Fibroblast of lung (primary cell): ENCODE data around the gene ADCY2. TPM values are rescaled to one million over a fixed set of nuclear protein-coding genes. Genes with fewer than 3 reads are reported as not detected.

Source experiments
- DNase-seq, 2 donors: peaks; one replicate each; pipeline versions ENCODE4 v3.0.0 to v3.0.0-alpha.2; 2010; ENCODE audit warnings: low read depth in 2 of 2
- H2AFZ ChIP-seq: 2 replicates; pipeline ENCODE4 v1.5.1; 2012; ENCODE audit warnings: low read length, control low read depth, inconsistent platforms
- H3K27ac ChIP-seq: 2 replicates; pipeline ENCODE4 v1.5.1; 2011; ENCODE audit warnings: low read length, control low read depth; ENCODE audit not compliant: insufficient read depth
- H3K27me3 ChIP-seq: 2 replicates; pipeline ENCODE4 v1.5.1; 2011; ENCODE audit warnings: mild to moderate bottlenecking, low read length; ENCODE audit not compliant: control insufficient read depth, insufficient read depth
- H3K36me3 ChIP-seq: 2 replicates; pipeline ENCODE4 v1.5.1; 2011; ENCODE audit warnings: low read length; ENCODE audit not compliant: control insufficient read depth, insufficient read depth
- H3K4me1 ChIP-seq: 2 replicates; pipeline ENCODE4 v1.5.1; 2011; ENCODE audit warnings: low read length; ENCODE audit not compliant: control insufficient read depth, insufficient read depth; ENCODE audit errors: extremely low read depth
- H3K4me2 ChIP-seq: 2 replicates; pipeline ENCODE4 v1.5.1; 2011; ENCODE audit warnings: low read length, control low read depth; ENCODE audit not compliant: insufficient read depth; ENCODE audit errors: extremely low read depth
- H3K4me3 ChIP-seq, 4 experiments: fragments of 200-600 bp in 1 of 4; sonication (generic) in 1 of 4; replicated peaks in 1 of 4; 2 replicates each; pipeline ENCODE4 v1.5.1; 2011 to 2016; ENCODE audit warnings: low read length in 4 of 4, low read depth in 3 of 4, mild to moderate bottlenecking in 3 of 4, control low read depth in 2 of 4, inconsistent platforms in 1 of 4, mixed read lengths in 1 of 4; ENCODE audit not compliant: insufficient read depth in 1 of 4; ENCODE audit errors: control extremely low read depth in 1 of 4
- H3K79me2 ChIP-seq: 2 replicates; pipeline ENCODE4 v1.5.1; 2012; ENCODE audit warnings: mild to moderate bottlenecking, low read length, inconsistent platforms; ENCODE audit not compliant: control insufficient read depth, insufficient read depth
- H3K9ac ChIP-seq: 2 replicates; pipeline ENCODE4 v1.5.1; 2011; ENCODE audit warnings: mild to moderate bottlenecking, low read length, control low read depth; ENCODE audit not compliant: insufficient read depth
- H3K9me3 ChIP-seq: 2 replicates; pipeline ENCODE4 v1.5.1; 2012; ENCODE audit warnings: low read depth, low read length; ENCODE audit not compliant: control insufficient read depth, insufficient read depth
- H4K20me1 ChIP-seq: 2 replicates; pipeline ENCODE4 v1.5.1; 2011; ENCODE audit warnings: low read length; ENCODE audit not compliant: control insufficient read depth, insufficient read depth; ENCODE audit errors: extremely low read depth
- CTCF ChIP-seq, 2 donors: IDR thresholded peaks in 1 of 2; conservative IDR thresholded peaks in 1 of 2; 1 replicate in 1 of 2; 2 replicates in 1 of 2; pipeline ENCODE4 v1.5.1; 2011 to 2012; ENCODE audit warnings: low read length in 2 of 2, control low read depth in 1 of 2, inconsistent platforms in 1 of 2, low read depth in 1 of 2, mild to moderate bottlenecking in 1 of 2
- EZH2 ChIP-seq: IDR thresholded peaks from 2 replicates; pipeline ENCODE4 v1.5.1; 2012; ENCODE audit warnings: low read length, control low read depth, mild to moderate bottlenecking; ENCODE audit errors: missing control alignments
- polyA plus RNA-seq, 2 donors: library from polyadenylated mRNA; depleted of rRNA in 1 of 2; stranded (reverse) in 1 of 2; unstranded in 1 of 2; fragments of >200 nt; gene quantifications; 2 replicates each; pipeline ENCODE4 v1.2.1, GENCODE V29; 2011 to 2012; ENCODE audit warnings: missing spikeins in 1 of 2
- total RNA-seq: library from RNA; depleted of rRNA; stranded (reverse); fragments of >200 nt; gene quantifications from 2 replicates; pipeline ENCODE4 v1.2.1, GENCODE V29; 2014

The ADCY2 gene
- total and polyA plus RNA-seq, 2 donors (not counting 1 experiment from before 2014, with no cell fraction given): under 0.01 to 0.05 TPM

- no peaks in the 10 kb centered on the region for H3K36me3 ChIP-seq
- no peaks in the 10 kb centered on the region for H3K9me3 ChIP-seq
- no peak overlapping the region for H3K4me3 ChIP-seq
- no peaks in the 10 kb centered on the region for H3K27me3 ChIP-seq
- H3K27ac ChIP-seq: no peak overlapping the region
- TF ChIP-seq CTCF (conservative IDR thresholded peaks at IDR 0.05 in 1 of 2, IDR thresholded peaks at IDR 0.05 in 1 of 2; ENCODE audit: low read depth in 1 of 2, low read length in 2 of 2): no peak
- no peak for TF ChIP-seq EZH2
- no peaks in the 10 kb centered on the region for H3K79me2 ChIP-seq
- no peaks in the 10 kb centered on the region for H4K20me1 ChIP-seq
- H3K4me2 ChIP-seq: no peak overlapping the region
- no peak for DNase-seq
- H3K4me1 ChIP-seq: no peaks in the 10 kb centered on the region
- H2AFZ ChIP-seq: no peak overlapping the region
- H3K9ac ChIP-seq: no peak overlapping the region
Observed at GRCh38 chr5:7375457-7375856, 20.5 kb upstream of the ADCY2 start.

- Histone ChIP-seq H3K4me2 (no peak overlapping the region), H3K9ac (no peak overlapping the region), H3K27ac (no peak overlapping the region), H2AFZ (no peak overlapping the region), H3K4me1 (no peaks in the 10 kb centered on the region), H3K9me3 (no peaks in the 10 kb centered on the region), H3K4me3 (no peak overlapping the region), H3K27me3 (no peaks in the 10 kb centered on the region), H3K36me3 (no peaks in the 10 kb centered on the region), H4K20me1 (no peaks in the 10 kb centered on the region), H3K79me2 (no peaks in the 10 kb centered on the region)
- TF ChIP-seq CTCF (conservative IDR thresholded peaks at IDR 0.05 in 1 of 2, IDR thresholded peaks at IDR 0.05 in 1 of 2; ENCODE audit: low read depth in 1 of 2, low read length in 2 of 2) (no peak), EZH2 (no peak)
- no peak for DNase-seq
Observed at GRCh38 chr5:7376871-7377270, 19.1 kb upstream of the ADCY2 start.

- H3K79me2 ChIP-seq: no peaks in the 10 kb centered on the region
- no peak overlapping the region for H3K4me3 ChIP-seq
- no peaks in the 10 kb centered on the region for H3K4me1 ChIP-seq
- TF ChIP-seq CTCF (conservative IDR thresholded peaks at IDR 0.05 in 1 of 2, IDR thresholded peaks at IDR 0.05 in 1 of 2; ENCODE audit: low read depth in 1 of 2, low read length in 2 of 2): no peak
- TF ChIP-seq EZH2: no peak
- no peaks in the 10 kb centered on the region for H3K27me3 ChIP-seq
- H3K9ac ChIP-seq: no peak overlapping the region
- H4K20me1 ChIP-seq: no peaks in the 10 kb centered on the region
- H3K36me3 ChIP-seq: no peaks in the 10 kb centered on the region
- no peaks in the 10 kb centered on the region for H3K9me3 ChIP-seq
- H3K4me2 ChIP-seq: no peak overlapping the region
- H2AFZ ChIP-seq: no peak overlapping the region
- DNase-seq: no peak
- H3K27ac ChIP-seq: no peak overlapping the region
Observed at GRCh38 chr5:7377761-7378160, 18.2 kb upstream of the ADCY2 start.
